ENCODE data around the gene SETD9. TPM values are rescaled to one million over a fixed set of nuclear protein-coding genes. Genes with fewer than 3 reads are reported as not detected.

Gene SETD9
- total RNA-seq, 4 donors from 2014 or later = 5.6 to 11.7 (median 9.7) TPM

- Histone ChIP-seq H3K36me3 (peaks cover 0 to 28% (median 0%) of the 10 kb centered on the region in 3 donors), H3K27ac (peak overlapping the region in 2 of 4 donors; percentile 7 to 54), H3K4me1 (no peaks in the 10 kb centered on the region), H3K27me3 (no peaks in the 10 kb centered on the region), H3K4me3 (no peak overlapping the region), H3K9me3 (no peaks in the 10 kb centered on the region)
- TF ChIP-seq CTCF (IDR thresholded peaks at IDR 0.05) (no peak), POLR2A (IDR thresholded peaks at IDR 0.05) (no peak)
- no peak for DNase-seq
These were observed 8.7 kb downstream of the SETD9 start for GRCh38 chr5:56918054-56918453.

GRCh38 chr5:56919942-56920662 is 10.7 kb downstream of the SETD9 start:
- H3K4me3 ChIP-seq = no peak overlapping the region
- H3K9me3 ChIP-seq = no peaks in the 10 kb centered on the region
- no peak for TF ChIP-seq CTCF (IDR thresholded peaks at IDR 0.05)
- TF ChIP-seq POLR2A (IDR thresholded peaks at IDR 0.05) = no peak
- no peaks in the 10 kb centered on the region for H3K27me3 ChIP-seq
- no peak overlapping the region for H3K27ac ChIP-seq
- H3K4me1 ChIP-seq = no peaks in the 10 kb centered on the region
- DNase-seq = no peak
- peaks cover 0 to 41% (median 0%) of the 10 kb centered on the region in 3 donors for H3K36me3 ChIP-seq

GRCh38 chr5:56922922-56923321 is 13.5 kb downstream of the SETD9 start:
- Histone ChIP-seq H3K27me3 (no peaks in the 10 kb centered on the region), H3K27ac (no peak overlapping the region), H3K4me3 (no peak overlapping the region), H3K36me3 (peaks cover 0 to 60% (median 0%) of the 10 kb centered on the region in 3 donors), H3K4me1 (no peaks in the 10 kb centered on the region), H3K9me3 (no peaks in the 10 kb centered on the region)
- TF ChIP-seq POLR2A (IDR thresholded peaks at IDR 0.05) (no peak), CTCF (IDR thresholded peaks at IDR 0.05) (no peak)
- DNase-seq = no peak

- DNase-seq = no peak
- no peaks in the 10 kb centered on the region for H3K4me1 ChIP-seq
- no peak overlapping the region for H3K27ac ChIP-seq
- H3K27me3 ChIP-seq = no peaks in the 10 kb centered on the region
- H3K9me3 ChIP-seq = no peaks in the 10 kb centered on the region
- H3K36me3 ChIP-seq = peaks cover 0 to 99% (median 3%) of the 10 kb centered on the region in 3 donors
- H3K4me3 ChIP-seq = no peak overlapping the region
- TF ChIP-seq CTCF (IDR thresholded peaks at IDR 0.05) (no peak), POLR2A (IDR thresholded peaks at IDR 0.05) (no peak)
These were observed 24.9 kb downstream of the SETD9 start for GRCh38 chr5:56934325-56934724.

- Histone ChIP-seq H3K27ac (no peak overlapping the region), H3K4me3 (no peak overlapping the region)
- TF ChIP-seq POLR2A (IDR thresholded peaks at IDR 0.05) (no peak), CTCF (IDR thresholded peaks at IDR 0.05) (no peak)
These were observed 29.5 kb downstream of the SETD9 start for GRCh38 chr5:56938858-56939257.

More at GRCh38 chr5:56938858-56939257, 29.5 kb downstream of the SETD9 start:
- Histone ChIP-seq H3K27me3 (no peaks in the 10 kb centered on the region), H3K4me1 (no peaks in the 10 kb centered on the region), H3K36me3 (peaks cover 0 to 91% (median 0%) of the 10 kb centered on the region in 3 donors), H3K9me3 (no peaks in the 10 kb centered on the region)
- DNase-seq = no peak

Data from Peyer's patch (tissue), 4 donors.